HG03378 (cell line): ENCODE data around the gene MYCT1.
"Not testable (repeated sequence)": the region's sequence is repeated elsewhere in the genome, so short reads cannot be mapped to it uniquely, and the experiment has no call there.

Source experiments
- ATAC-seq: cut with Tn5 transposase; IDR thresholded peaks from one replicate; pipeline ENCODE4 v1.9.1; 2021; ENCODE audit warnings: mild to moderate bottlenecking, moderate library complexity; ENCODE audit not compliant: unreplicated experiment

Gene MYCT1

GRCh38 chr6:152697634-152698033 is at the start of gene MYCT1:
Gene MYCT1, plus strand, starts transcription at chr6:152697897. Its CDS starts 6 bp downstream, at chr6:152697903.
- no peak for ATAC-seq

- no peak for ATAC-seq
These were observed 49.6 kb upstream of the MYCT1 start for GRCh38 chr6:152648105-152648504.

GRCh38 chr6:152651986-152652385 is 45.7 kb upstream of the MYCT1 start:
- no peak for ATAC-seq

GRCh38 chr6:152661776-152662175 is 35.9 kb upstream of the MYCT1 start:
- no peak for ATAC-seq

- peak; percentile 62 for ATAC-seq
These were observed 27.8 kb upstream of the MYCT1 start for GRCh38 chr6:152669895-152670294.

- ATAC-seq, result no peak
These were observed 26.5 kb upstream of the MYCT1 start for GRCh38 chr6:152671171-152671570.

GRCh38 chr6:152673236-152673635 is 24.5 kb upstream of the MYCT1 start:
- ATAC-seq, result no peak

GRCh38 chr6:152680151-152680550 is 17.5 kb upstream of the MYCT1 start:
- no peak for ATAC-seq

- ATAC-seq, result no peak
These were observed 16.7 kb upstream of the MYCT1 start for GRCh38 chr6:152680879-152681517.

GRCh38 chr6:152682141-152682540 is 15.6 kb upstream of the MYCT1 start:
- ATAC-seq, result no peak

- not testable (repeated sequence) for ATAC-seq
These were observed 14.8 kb upstream of the MYCT1 start for GRCh38 chr6:152682935-152683334.

GRCh38 chr6:152685819-152686218 is 11.9 kb upstream of the MYCT1 start:
- no peak for ATAC-seq

- no peak for ATAC-seq
These were observed 2.2 kb upstream of the MYCT1 start for GRCh38 chr6:152695372-152696045.

- no peak for ATAC-seq
These were observed 1.2 kb upstream of the MYCT1 start for GRCh38 chr6:152696522-152696921.

- ATAC-seq, result no peak
These were observed 995 bp downstream of the MYCT1 start for GRCh38 chr6:152698692-152699091.

GRCh38 chr6:152700427-152700826 is 2.7 kb downstream of the MYCT1 start:
- no peak for ATAC-seq

GRCh38 chr6:152701081-152701862 is 3.6 kb downstream of the MYCT1 start:
- ATAC-seq, result no peak

- no peak for ATAC-seq
These were observed 4.2 kb downstream of the MYCT1 start for GRCh38 chr6:152701863-152702401.

GRCh38 chr6:152703750-152704149 is 6.1 kb downstream of the MYCT1 start:
- ATAC-seq, result not testable (repeated sequence)

- ATAC-seq, result no peak
These were observed 7.6 kb downstream of the MYCT1 start for GRCh38 chr6:152705327-152705726.

GRCh38 chr6:152716322-152716721 is 18.6 kb downstream of the MYCT1 start:
- no peak for ATAC-seq

- ATAC-seq, result no peak
These were observed 23.3 kb downstream of the MYCT1 start for GRCh38 chr6:152720974-152721373.
